Measurements from ENCODE around the gene ALDH1L2.

ALDH1L2 gene

GRCh38 chr12:105025890-105026289 is 58.4 kb downstream of the ALDH1L2 start:
- Histone ChIP-seq H3K9me3 (ENCODE audit: control insufficient read depth, insufficient read depth, low read length) (no peaks in the 10 kb centered on the region), H3K27me3 (ENCODE audit: control insufficient read depth, insufficient read depth, low read length) (no peaks in the 10 kb centered on the region), H3K9ac (ENCODE audit: low read depth, low read length) (no peak overlapping the region), H3K4me1 (ENCODE audit: control insufficient read depth, insufficient read depth, low read length) (no peaks in the 10 kb centered on the region), H3K36me3 (ENCODE audit: control insufficient read depth, insufficient read depth, low read length) (no peaks in the 10 kb centered on the region), H3K4me3 (ENCODE audit: low read depth, low read length) (no peak overlapping the region)

GRCh38 chr12:105024928-105025327 is 59.3 kb downstream of the ALDH1L2 start:
- H3K9ac ChIP-seq (ENCODE audit: low read depth, low read length) = no peak overlapping the region
- H3K36me3 ChIP-seq (ENCODE audit: control insufficient read depth, insufficient read depth, low read length) = no peaks in the 10 kb centered on the region
- H3K4me1 ChIP-seq (ENCODE audit: control insufficient read depth, insufficient read depth, low read length) = no peaks in the 10 kb centered on the region
- H3K9me3 ChIP-seq (ENCODE audit: control insufficient read depth, insufficient read depth, low read length) = no peaks in the 10 kb centered on the region
- H3K4me3 ChIP-seq (ENCODE audit: low read depth, low read length) = no peak overlapping the region
- no peaks in the 10 kb centered on the region for H3K27me3 ChIP-seq (ENCODE audit: control insufficient read depth, insufficient read depth, low read length)

- H3K36me3 ChIP-seq (ENCODE audit: control insufficient read depth, insufficient read depth, low read length) = no peaks in the 10 kb centered on the region
- no peaks in the 10 kb centered on the region for H3K4me1 ChIP-seq (ENCODE audit: control insufficient read depth, insufficient read depth, low read length)
Measured at GRCh38 chr12:105020241-105020962, 63.9 kb downstream of the ALDH1L2 start.

GRCh38 chr12:105018776-105019175 is 65.5 kb downstream of the ALDH1L2 start:
- Histone ChIP-seq H3K9me3 (ENCODE audit: control insufficient read depth, insufficient read depth, low read length) (no peaks in the 10 kb centered on the region), H3K4me1 (ENCODE audit: control insufficient read depth, insufficient read depth, low read length) (no peaks in the 10 kb centered on the region), H3K9ac (ENCODE audit: low read depth, low read length) (no peak overlapping the region), H3K27me3 (ENCODE audit: control insufficient read depth, insufficient read depth, low read length) (no peaks in the 10 kb centered on the region), H3K4me3 (ENCODE audit: low read depth, low read length) (no peak overlapping the region), H3K36me3 (ENCODE audit: control insufficient read depth, insufficient read depth, low read length) (no peaks in the 10 kb centered on the region)

More at GRCh38 chr12:105020241-105020962, 63.9 kb downstream of the ALDH1L2 start:
- Histone ChIP-seq H3K9me3 (ENCODE audit: control insufficient read depth, insufficient read depth, low read length) (no peaks in the 10 kb centered on the region), H3K9ac (ENCODE audit: low read depth, low read length) (no peak overlapping the region), H3K4me3 (ENCODE audit: low read depth, low read length) (no peak overlapping the region), H3K27me3 (ENCODE audit: control insufficient read depth, insufficient read depth, low read length) (no peaks in the 10 kb centered on the region)

- Histone ChIP-seq H3K9me3 (ENCODE audit: control insufficient read depth, insufficient read depth, low read length) (no peaks in the 10 kb centered on the region), H3K36me3 (ENCODE audit: control insufficient read depth, insufficient read depth, low read length) (no peaks in the 10 kb centered on the region), H3K9ac (ENCODE audit: low read depth, low read length) (no peak overlapping the region), H3K27me3 (ENCODE audit: control insufficient read depth, insufficient read depth, low read length) (no peaks in the 10 kb centered on the region), H3K4me1 (ENCODE audit: control insufficient read depth, insufficient read depth, low read length) (no peaks in the 10 kb centered on the region), H3K4me3 (ENCODE audit: low read depth, low read length) (no peak overlapping the region)
Measured at GRCh38 chr12:105018012-105018411, 66.2 kb downstream of the ALDH1L2 start.

- Histone ChIP-seq H3K9me3 (ENCODE audit: control insufficient read depth, insufficient read depth, low read length) (no peaks in the 10 kb centered on the region), H3K4me1 (ENCODE audit: control insufficient read depth, insufficient read depth, low read length) (no peaks in the 10 kb centered on the region), H3K4me3 (ENCODE audit: low read depth, low read length) (no peak overlapping the region), H3K9ac (ENCODE audit: low read depth, low read length) (no peak overlapping the region), H3K36me3 (ENCODE audit: control insufficient read depth, insufficient read depth, low read length) (no peaks in the 10 kb centered on the region), H3K27me3 (ENCODE audit: control insufficient read depth, insufficient read depth, low read length) (no peaks in the 10 kb centered on the region)
Measured at GRCh38 chr12:105015543-105015942, 68.7 kb downstream of the ALDH1L2 start.

- Histone ChIP-seq H3K4me3 (ENCODE audit: low read depth, low read length) (no peak overlapping the region), H3K9me3 (ENCODE audit: control insufficient read depth, insufficient read depth, low read length) (no peaks in the 10 kb centered on the region), H3K27me3 (ENCODE audit: control insufficient read depth, insufficient read depth, low read length) (no peaks in the 10 kb centered on the region), H3K4me1 (ENCODE audit: control insufficient read depth, insufficient read depth, low read length) (no peaks in the 10 kb centered on the region), H3K9ac (ENCODE audit: low read depth, low read length) (no peak overlapping the region), H3K36me3 (ENCODE audit: control insufficient read depth, insufficient read depth, low read length) (no peaks in the 10 kb centered on the region)
Measured at GRCh38 chr12:105014603-105015002, 69.7 kb downstream of the ALDH1L2 start.

- no peaks in the 10 kb centered on the region for H3K4me1 ChIP-seq (ENCODE audit: control insufficient read depth, insufficient read depth, low read length)
- no peaks in the 10 kb centered on the region for H3K27me3 ChIP-seq (ENCODE audit: control insufficient read depth, insufficient read depth, low read length)
- H3K36me3 ChIP-seq (ENCODE audit: control insufficient read depth, insufficient read depth, low read length) = no peaks in the 10 kb centered on the region
- H3K4me3 ChIP-seq (ENCODE audit: low read depth, low read length) = no peak overlapping the region
- no peak overlapping the region for H3K9ac ChIP-seq (ENCODE audit: low read depth, low read length)
- no peaks in the 10 kb centered on the region for H3K9me3 ChIP-seq (ENCODE audit: control insufficient read depth, insufficient read depth, low read length)
Measured at GRCh38 chr12:105013892-105014291, 70.4 kb downstream of the ALDH1L2 start.

GRCh38 chr12:105001476-105001875 is 82.8 kb downstream of the ALDH1L2 start:
- no peak overlapping the region for H3K9ac ChIP-seq (ENCODE audit: low read depth, low read length)
- no peaks in the 10 kb centered on the region for H3K9me3 ChIP-seq (ENCODE audit: control insufficient read depth, insufficient read depth, low read length)
- peaks cover 16% of the 10 kb centered on the region for H3K36me3 ChIP-seq (ENCODE audit: control insufficient read depth, insufficient read depth, low read length)
- H3K27me3 ChIP-seq (ENCODE audit: control insufficient read depth, insufficient read depth, low read length) = no peaks in the 10 kb centered on the region
- no peak overlapping the region for H3K4me3 ChIP-seq (ENCODE audit: low read depth, low read length)
- H3K4me1 ChIP-seq (ENCODE audit: control insufficient read depth, insufficient read depth, low read length) = no peaks in the 10 kb centered on the region

GRCh38 chr12:104999347-104999685 is 84.9 kb downstream of the ALDH1L2 start:
- H3K36me3 ChIP-seq (ENCODE audit: control insufficient read depth, insufficient read depth, low read length) = peaks cover 20% of the 10 kb centered on the region

GRCh38 chr12:104998423-104999346 is 85.6 kb downstream of the ALDH1L2 start:
- H3K4me1 ChIP-seq (ENCODE audit: control insufficient read depth, insufficient read depth, low read length) = no peaks in the 10 kb centered on the region
- H3K9ac ChIP-seq (ENCODE audit: low read depth, low read length) = no peak overlapping the region
- H3K36me3 ChIP-seq (ENCODE audit: control insufficient read depth, insufficient read depth, low read length) = peaks cover 20% of the 10 kb centered on the region
- H3K4me3 ChIP-seq (ENCODE audit: low read depth, low read length) = no peak overlapping the region
- no peaks in the 10 kb centered on the region for H3K27me3 ChIP-seq (ENCODE audit: control insufficient read depth, insufficient read depth, low read length)
- H3K9me3 ChIP-seq (ENCODE audit: control insufficient read depth, insufficient read depth, low read length) = no peaks in the 10 kb centered on the region

More at GRCh38 chr12:104999347-104999685, 84.9 kb downstream of the ALDH1L2 start:
- no peaks in the 10 kb centered on the region for H3K4me1 ChIP-seq (ENCODE audit: control insufficient read depth, insufficient read depth, low read length)
- H3K9ac ChIP-seq (ENCODE audit: low read depth, low read length) = no peak overlapping the region
- no peak overlapping the region for H3K4me3 ChIP-seq (ENCODE audit: low read depth, low read length)
- H3K9me3 ChIP-seq (ENCODE audit: control insufficient read depth, insufficient read depth, low read length) = no peaks in the 10 kb centered on the region
- H3K27me3 ChIP-seq (ENCODE audit: control insufficient read depth, insufficient read depth, low read length) = no peaks in the 10 kb centered on the region

GRCh38 chr12:104997541-104997940 is 86.7 kb downstream of the ALDH1L2 start:
- no peaks in the 10 kb centered on the region for H3K9me3 ChIP-seq (ENCODE audit: control insufficient read depth, insufficient read depth, low read length)
- H3K27me3 ChIP-seq (ENCODE audit: control insufficient read depth, insufficient read depth, low read length) = no peaks in the 10 kb centered on the region
- H3K4me3 ChIP-seq (ENCODE audit: low read depth, low read length) = no peak overlapping the region
- H3K36me3 ChIP-seq (ENCODE audit: control insufficient read depth, insufficient read depth, low read length) = peaks cover 20% of the 10 kb centered on the region
- no peaks in the 10 kb centered on the region for H3K4me1 ChIP-seq (ENCODE audit: control insufficient read depth, insufficient read depth, low read length)
- H3K9ac ChIP-seq (ENCODE audit: low read depth, low read length) = no peak overlapping the region

Measured in iPS-15b (cell line).